CD4-positive, alpha-beta T cell treated with Interleukin-6 for 4 hours (primary cell): ENCODE data around the gene TIMM8A.
"Not testable (repeated sequence)": the region's sequence is repeated elsewhere in the genome, so short reads cannot be mapped to it uniquely, and the experiment has no call there.

ENCODE experiments used
- DNase-seq: peaks from one replicate; pipeline ENCODE4 v3.0.0-alpha.2; 2020; ENCODE audit warnings: mixed read lengths

The TIMM8A gene

DNA sequence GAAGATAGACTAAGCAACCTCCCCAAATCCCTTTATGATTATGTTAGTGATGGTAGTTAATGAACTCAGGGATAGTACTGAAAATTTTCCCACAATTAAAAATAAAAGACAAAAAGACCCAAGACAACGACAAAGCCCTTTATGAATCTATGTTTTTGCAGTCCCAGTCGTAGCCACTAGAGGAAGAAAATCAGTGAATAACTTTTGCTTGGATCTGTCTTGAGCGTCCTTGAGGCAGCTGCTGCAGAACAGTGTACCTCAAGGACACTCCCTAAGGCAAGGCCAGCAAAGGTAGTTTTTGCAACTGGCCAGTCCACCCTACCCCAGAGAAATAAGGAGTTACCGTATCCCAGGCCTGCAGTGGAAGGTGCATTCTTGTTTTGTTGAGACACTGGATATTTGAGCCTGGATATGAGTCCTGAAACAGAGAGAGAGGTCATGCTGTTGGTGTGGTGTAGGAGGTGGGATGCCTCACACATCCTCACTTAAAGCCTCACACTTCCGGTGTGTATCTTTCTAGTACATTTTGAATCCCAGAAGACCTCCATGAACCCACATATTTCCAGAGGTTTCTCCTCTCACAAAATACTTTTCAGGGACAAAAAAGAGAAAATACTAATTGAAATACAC is 8.7 kb upstream of the TIMM8A start:
- no peak for DNase-seq

DNA sequence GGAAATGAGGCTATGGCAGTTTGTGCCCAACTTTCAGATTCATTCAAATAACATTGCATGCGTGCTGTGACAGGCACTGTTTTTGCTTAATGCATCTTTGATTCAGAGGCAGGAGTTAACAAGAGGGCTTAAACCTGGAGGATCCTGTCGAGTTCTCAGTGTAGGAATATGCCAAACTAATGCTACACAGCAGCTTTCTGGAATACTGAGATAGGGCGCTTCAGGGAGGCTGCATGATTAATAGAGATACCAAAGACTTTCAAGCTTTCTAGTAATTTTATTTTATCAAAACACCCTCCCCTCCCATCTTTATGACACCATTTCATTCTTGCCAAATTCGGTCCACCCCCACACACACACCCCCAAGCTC is 636 bp upstream of the TIMM8A start:
- no peak for DNase-seq

DNA sequence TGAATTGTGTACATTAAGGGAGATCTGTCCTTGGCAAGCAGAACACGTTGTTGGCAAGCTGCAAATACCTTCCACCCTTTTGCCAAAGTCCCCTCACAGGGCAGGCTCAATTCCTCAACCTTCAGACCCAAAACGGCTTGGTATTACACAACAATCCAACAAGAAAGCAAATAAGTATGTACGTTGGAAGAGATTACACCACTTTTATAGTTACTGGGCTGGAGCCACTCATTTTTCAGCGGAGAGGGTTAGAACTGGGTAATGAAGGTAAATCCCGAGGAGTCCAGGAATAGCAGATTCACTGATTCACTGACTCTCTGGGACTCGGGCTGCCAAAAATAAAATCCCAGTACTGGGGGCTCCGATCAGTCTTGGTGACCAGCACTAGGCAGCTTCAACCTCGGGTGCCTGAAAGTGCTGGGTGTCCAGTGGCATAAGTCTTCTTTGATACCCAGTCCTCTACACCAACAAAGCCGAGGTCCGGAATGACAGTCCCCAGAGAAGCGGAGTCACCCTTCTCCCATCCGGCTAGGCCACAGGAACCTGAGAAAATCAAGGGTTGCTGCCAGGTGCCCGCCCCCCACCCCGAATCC is 587 bp downstream of the TIMM8A start:
- DNase-seq = no peak

DNA sequence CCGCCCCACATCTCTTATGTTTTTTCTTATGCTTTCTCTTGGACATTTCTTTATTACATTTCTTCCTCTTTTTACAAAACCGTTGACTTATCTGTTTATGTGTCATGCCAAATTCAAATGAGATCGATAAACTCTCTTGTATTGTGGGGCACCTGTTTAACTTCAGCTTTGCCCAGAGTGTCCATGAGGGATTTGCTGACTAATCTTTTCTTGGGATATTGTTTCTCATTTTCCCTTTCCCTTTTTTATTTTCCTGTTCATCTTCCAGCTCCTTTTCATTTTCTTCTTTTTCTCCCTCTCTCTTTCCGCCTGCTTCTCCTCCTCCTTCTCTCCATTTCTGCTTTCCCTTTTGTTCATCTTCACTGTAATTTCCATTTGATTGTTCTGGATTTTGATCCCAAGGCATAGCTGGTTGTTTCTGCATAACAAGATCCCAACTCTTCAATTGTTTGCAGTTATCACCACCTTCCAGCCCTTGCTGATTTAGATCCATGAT is 10.7 kb downstream of the TIMM8A start:
- no peak for DNase-seq

DNA sequence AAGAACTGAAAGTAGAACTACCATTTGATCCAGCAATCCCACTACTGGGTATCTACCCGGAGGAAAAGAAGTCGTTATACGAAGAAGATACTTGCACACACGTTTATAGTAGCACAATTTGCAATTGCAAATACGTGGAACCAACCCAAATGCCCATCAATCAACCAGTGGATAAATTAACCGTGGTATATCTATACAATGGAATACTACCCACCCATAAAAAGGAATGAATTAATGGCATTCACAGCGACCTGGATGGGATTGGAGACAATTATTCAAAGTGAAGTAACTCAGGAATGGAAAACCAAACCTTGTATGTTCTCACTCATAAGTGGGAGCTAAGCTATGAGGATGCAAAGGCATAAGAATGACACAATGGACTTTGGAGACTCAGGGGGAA is 14.2 kb downstream of the TIMM8A start:
- not testable (repeated sequence) for DNase-seq

DNA sequence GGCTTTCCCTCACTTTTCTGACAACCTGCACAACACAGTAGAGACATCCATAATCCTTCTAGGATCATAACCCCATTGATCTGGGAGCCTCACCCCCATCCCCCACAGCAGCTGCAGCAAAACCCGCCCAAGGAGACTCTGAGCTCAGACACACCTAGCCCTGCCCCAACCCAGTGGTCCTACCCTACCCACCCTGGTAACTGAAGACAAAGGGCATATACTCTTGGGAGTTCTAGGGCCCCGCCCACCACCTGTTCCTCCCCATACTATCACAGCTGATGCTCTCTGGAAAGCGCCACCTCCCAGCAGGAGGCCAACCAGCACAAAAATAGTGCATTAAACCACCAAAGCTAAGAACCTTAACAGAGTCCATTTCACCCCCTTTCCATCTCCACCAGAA is 21.9 kb downstream of the TIMM8A start:
- not testable (repeated sequence) for DNase-seq

DNA sequence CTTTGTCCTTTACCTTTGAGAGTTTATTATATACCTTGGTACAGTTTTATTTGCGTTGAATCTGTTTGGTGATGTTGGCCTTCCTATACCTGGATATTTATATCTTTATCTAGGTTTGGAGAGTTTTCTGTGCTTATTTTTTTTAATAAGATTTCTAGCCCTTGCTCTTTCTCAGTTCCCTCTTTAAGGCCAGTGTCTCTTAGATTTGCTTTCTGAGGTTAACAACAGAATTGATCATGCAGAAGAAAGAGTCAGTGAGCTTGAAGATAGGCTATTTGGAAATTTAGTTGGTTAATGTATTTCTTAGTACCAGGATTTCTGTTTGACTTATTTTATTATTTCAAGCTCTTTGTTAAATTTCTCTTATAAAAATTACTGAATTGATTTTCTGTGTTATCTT is 44.8 kb downstream of the TIMM8A start:
- no peak for DNase-seq
